Mucosa of stomach (tissue), 1 donor: Measurements from ENCODE around the gene SLC5A9.
"Not testable (repeated sequence)": the region's sequence is repeated elsewhere in the genome, so short reads cannot be mapped to it uniquely, and the experiment has no call there.

Source experiments
- H3K27me3 ChIP-seq: one replicate; pipeline ENCODE4 v1.7.0; 2013; ENCODE audit warnings: mild to moderate bottlenecking, low read length; ENCODE audit not compliant: control insufficient read depth, insufficient read depth
- H3K36me3 ChIP-seq: one replicate; pipeline ENCODE4 v1.7.0; 2013; ENCODE audit warnings: low read length; ENCODE audit not compliant: control insufficient read depth, insufficient read depth
- H3K4me1 ChIP-seq: one replicate; pipeline ENCODE4 v1.7.0; 2013; ENCODE audit warnings: mild to moderate bottlenecking, low read length; ENCODE audit not compliant: control insufficient read depth, insufficient read depth
- H3K4me3 ChIP-seq: one replicate; pipeline ENCODE4 v1.7.0; 2013; ENCODE audit warnings: low read length
- H3K9ac ChIP-seq: one replicate; pipeline ENCODE4 v1.7.0; 2013; ENCODE audit warnings: mild to moderate bottlenecking, low read length, moderate library complexity
- H3K9me3 ChIP-seq: one replicate; pipeline ENCODE4 v1.7.0; 2013; ENCODE audit warnings: mild to moderate bottlenecking, low read length, moderate library complexity; ENCODE audit not compliant: control insufficient read depth
- donor health status: Pancreatic carcinoma.

The SLC5A9 gene

GRCh38 chr1:48292706-48293105 is 70.2 kb downstream of the SLC5A9 start:
- Histone ChIP-seq H3K36me3 (no peaks in the 10 kb centered on the region), H3K9me3 (no peaks in the 10 kb centered on the region), H3K27me3 (no peaks in the 10 kb centered on the region), H3K4me3 (no peak overlapping the region), H3K4me1 (no peaks in the 10 kb centered on the region), H3K9ac (no peak overlapping the region)

DNA sequence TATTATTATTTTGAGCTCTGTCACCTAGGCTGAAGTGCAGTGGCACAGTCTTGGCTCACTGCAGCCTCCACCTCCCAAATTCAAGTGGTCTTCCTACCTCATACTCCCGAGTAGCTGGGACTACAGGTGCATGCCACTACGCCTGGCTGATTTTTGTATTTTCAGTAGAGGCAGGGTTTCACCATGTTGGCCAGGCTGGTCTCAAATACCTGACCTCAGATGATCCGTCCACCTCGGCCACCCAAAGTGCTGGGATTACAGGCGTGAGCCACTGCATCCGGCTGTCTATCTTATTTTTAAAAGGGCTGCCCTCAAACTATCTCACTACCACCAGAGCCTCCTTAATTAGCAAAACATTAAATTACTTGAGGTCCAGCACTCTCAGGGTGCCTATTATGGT is 71.6 kb downstream of the SLC5A9 start:
- H3K9me3 ChIP-seq = not testable (repeated sequence)

GRCh38 chr1:48294656-48295055 is 72.1 kb downstream of the SLC5A9 start:
- no peaks in the 10 kb centered on the region for H3K4me1 ChIP-seq
- no peak overlapping the region for H3K4me3 ChIP-seq
- no peaks in the 10 kb centered on the region for H3K36me3 ChIP-seq
- H3K9ac ChIP-seq = no peak overlapping the region
- no peaks in the 10 kb centered on the region for H3K9me3 ChIP-seq
- H3K27me3 ChIP-seq = no peaks in the 10 kb centered on the region

More for the DNA sequence above, 71.6 kb downstream of the SLC5A9 start:
- H3K4me1 ChIP-seq, H3K9ac ChIP-seq, H3K27me3 ChIP-seq, H3K36me3 ChIP-seq, H3K4me3 ChIP-seq: not testable (repeated sequence)
